ENCODE results near the gene AUTS2. TPM values are rescaled to one million over a fixed set of nuclear protein-coding genes. Genes with fewer than 3 reads are reported as not detected.

AUTS2 gene
- total and polyA plus RNA-seq, 4 donors: 4.9 to 24.4 (median 7.0) TPM

DNA sequence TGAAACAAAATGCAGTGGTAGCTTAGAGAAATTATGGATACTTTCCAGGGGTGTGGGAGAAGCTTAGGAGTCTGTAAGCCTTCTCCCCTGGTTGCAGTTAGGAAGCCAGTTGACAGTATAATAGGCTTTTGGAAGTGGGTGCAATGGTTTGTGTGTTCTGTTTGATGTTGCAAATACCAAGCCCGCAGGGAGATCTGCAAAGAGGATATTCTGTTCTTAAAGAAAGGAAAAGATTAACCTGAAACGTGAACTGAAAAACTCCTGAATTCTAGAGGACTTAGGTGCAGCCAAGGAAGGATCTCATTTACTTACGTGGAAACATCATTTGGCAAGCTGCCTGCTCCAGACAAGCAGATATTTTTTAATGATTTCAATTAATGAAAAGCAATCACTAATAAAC lies 496.6 kb downstream of the AUTS2 start:
- Histone ChIP-seq H3K9me3 (ENCODE audit: control insufficient read depth in 4 of 4, low read length in 3 of 4) (no peaks in the 10 kb centered on the region), H3K4me1 (ENCODE audit: control insufficient read depth in 4 of 4, insufficient read depth in 4 of 4, low read length in 3 of 4) (no peaks in the 10 kb centered on the region), H3K27me3 (ENCODE audit: control insufficient read depth in 4 of 4, insufficient read depth in 4 of 4, low read length in 3 of 4) (no peaks in the 10 kb centered on the region), H3K27ac (ENCODE audit: low read depth in 1 of 2, low read length in 2 of 2) (no peak overlapping the region), H3K9ac (ENCODE audit: low read depth in 1 of 2, low read length in 2 of 2) (no peak overlapping the region), H3K4me3 (ENCODE audit: low read depth in 1 of 3, low read length in 3 of 3) (no peak overlapping the region), H3K36me3 (ENCODE audit: control insufficient read depth in 4 of 4, insufficient read depth in 3 of 4, low read depth in 1 of 4, low read length in 3 of 4) (no peaks in the 10 kb centered on the region)
- TF ChIP-seq YY1 (IDR thresholded peaks at IDR 0.05): no peak
- TF ChIP-seq HNF4G (IDR thresholded peaks at IDR 0.05): no peak
- TF ChIP-seq SP1 (IDR thresholded peaks at IDR 0.05): no peak
- no peak for TF ChIP-seq NR2F2 (IDR thresholded peaks at IDR 0.05)
- TF ChIP-seq GABPA (IDR thresholded peaks at IDR 0.05 in 1 of 2, conservative IDR thresholded peaks at IDR 0.05 in 1 of 2): no peak
- TF ChIP-seq RAD21 (IDR thresholded peaks at IDR 0.05): no peak
- TF ChIP-seq JUND (IDR thresholded peaks at IDR 0.05): no peak
- TF ChIP-seq, protein P1, sequence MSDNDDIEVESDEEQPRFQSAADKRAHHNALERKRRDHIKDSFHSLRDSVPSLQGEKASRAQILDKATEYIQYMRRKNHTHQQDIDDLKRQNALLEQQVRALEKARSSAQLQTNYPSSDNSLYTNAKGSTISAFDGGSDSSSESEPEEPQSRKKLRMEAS (IDR thresholded peaks at IDR 0.05): no peak
- TF ChIP-seq, protein P2, sequence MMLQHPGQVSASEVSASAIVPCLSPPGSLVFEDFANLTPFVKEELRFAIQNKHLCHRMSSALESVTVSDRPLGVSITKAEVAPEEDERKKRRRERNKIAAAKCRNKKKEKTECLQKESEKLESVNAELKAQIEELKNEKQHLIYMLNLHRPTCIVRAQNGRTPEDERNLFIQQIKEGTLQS (IDR thresholded peaks at IDR 0.05): no peak
- TF ChIP-seq EGR1 (IDR thresholded peaks at IDR 0.05; ENCODE audit: low read depth in 2 of 2): no peak
- no peak for TF ChIP-seq FOXA2 (IDR thresholded peaks at IDR 0.05)
- TF ChIP-seq, protein P3, sequence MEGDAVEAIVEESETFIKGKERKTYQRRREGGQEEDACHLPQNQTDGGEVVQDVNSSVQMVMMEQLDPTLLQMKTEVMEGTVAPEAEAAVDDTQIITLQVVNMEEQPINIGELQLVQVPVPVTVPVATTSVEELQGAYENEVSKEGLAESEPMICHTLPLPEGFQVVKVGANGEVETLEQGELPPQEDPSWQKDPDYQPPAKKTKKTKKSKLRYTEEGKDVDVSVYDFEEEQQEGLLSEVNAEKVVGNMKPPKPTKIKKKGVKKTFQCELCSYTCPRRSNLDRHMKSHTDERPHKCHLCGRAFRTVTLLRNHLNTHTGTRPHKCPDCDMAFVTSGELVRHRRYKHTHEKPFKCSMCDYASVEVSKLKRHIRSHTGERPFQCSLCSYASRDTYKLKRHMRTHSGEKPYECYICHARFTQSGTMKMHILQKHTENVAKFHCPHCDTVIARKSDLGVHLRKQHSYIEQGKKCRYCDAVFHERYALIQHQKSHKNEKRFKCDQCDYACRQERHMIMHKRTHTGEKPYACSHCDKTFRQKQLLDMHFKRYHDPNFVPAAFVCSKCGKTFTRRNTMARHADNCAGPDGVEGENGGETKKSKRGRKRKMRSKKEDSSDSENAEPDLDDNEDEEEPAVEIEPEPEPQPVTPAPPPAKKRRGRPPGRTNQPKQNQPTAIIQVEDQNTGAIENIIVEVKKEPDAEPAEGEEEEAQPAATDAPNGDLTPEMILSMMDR (IDR thresholded peaks at IDR 0.05; ENCODE audit: low read depth, low read length, missing input control): no peak
- TF ChIP-seq RXRA (IDR thresholded peaks at IDR 0.05): no peak
- TF ChIP-seq TAF1 (conservative IDR thresholded peaks at IDR 0.05): no peak
- no peak for TF ChIP-seq FOXA1 (IDR thresholded peaks at IDR 0.05)
- TF ChIP-seq, protein P4, sequence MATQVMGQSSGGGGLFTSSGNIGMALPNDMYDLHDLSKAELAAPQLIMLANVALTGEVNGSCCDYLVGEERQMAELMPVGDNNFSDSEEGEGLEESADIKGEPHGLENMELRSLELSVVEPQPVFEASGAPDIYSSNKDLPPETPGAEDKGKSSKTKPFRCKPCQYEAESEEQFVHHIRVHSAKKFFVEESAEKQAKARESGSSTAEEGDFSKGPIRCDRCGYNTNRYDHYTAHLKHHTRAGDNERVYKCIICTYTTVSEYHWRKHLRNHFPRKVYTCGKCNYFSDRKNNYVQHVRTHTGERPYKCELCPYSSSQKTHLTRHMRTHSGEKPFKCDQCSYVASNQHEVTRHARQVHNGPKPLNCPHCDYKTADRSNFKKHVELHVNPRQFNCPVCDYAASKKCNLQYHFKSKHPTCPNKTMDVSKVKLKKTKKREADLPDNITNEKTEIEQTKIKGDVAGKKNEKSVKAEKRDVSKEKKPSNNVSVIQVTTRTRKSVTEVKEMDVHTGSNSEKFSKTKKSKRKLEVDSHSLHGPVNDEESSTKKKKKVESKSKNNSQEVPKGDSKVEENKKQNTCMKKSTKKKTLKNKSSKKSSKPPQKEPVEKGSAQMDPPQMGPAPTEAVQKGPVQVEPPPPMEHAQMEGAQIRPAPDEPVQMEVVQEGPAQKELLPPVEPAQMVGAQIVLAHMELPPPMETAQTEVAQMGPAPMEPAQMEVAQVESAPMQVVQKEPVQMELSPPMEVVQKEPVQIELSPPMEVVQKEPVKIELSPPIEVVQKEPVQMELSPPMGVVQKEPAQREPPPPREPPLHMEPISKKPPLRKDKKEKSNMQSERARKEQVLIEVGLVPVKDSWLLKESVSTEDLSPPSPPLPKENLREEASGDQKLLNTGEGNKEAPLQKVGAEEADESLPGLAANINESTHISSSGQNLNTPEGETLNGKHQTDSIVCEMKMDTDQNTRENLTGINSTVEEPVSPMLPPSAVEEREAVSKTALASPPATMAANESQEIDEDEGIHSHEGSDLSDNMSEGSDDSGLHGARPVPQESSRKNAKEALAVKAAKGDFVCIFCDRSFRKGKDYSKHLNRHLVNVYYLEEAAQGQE (IDR thresholded peaks at IDR 0.05): no peak
- 71% methylated on average over 3 of the region's 3 CpGs for WGBS
- no peak for DNase-seq (ENCODE audit: low spot score)

DNA sequence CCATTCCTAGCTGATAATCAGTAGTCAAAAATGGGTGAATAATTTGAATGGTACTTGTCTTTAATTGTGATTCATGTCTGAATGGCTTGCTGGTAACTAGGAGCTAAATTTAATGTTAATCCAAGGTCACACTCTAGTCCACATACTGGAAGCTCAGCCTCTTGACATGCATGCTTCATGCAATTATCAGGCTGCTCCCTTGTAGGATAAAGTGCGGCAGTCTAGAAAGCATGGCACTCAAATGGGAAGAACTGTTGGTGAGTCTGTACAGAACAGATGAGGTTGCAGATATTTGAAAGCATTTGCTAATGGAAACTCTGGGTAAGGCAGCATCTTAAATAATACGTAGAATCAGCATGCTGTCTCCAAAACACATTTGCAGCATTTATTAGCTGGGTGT lies 499.4 kb downstream of the AUTS2 start:
- H3K9me3 ChIP-seq (ENCODE audit: control insufficient read depth in 4 of 4, low read length in 3 of 4): no peaks in the 10 kb centered on the region
- H3K4me3 ChIP-seq (ENCODE audit: low read depth in 1 of 3, low read length in 3 of 3): no peak overlapping the region
- H3K27ac ChIP-seq (ENCODE audit: low read depth in 1 of 2, low read length in 2 of 2): no peak overlapping the region
- H3K36me3 ChIP-seq (ENCODE audit: control insufficient read depth in 4 of 4, insufficient read depth in 3 of 4, low read depth in 1 of 4, low read length in 3 of 4): no peaks in the 10 kb centered on the region
- no peak for DNase-seq (ENCODE audit: low spot score)
- WGBS: 80% methylated on average over 2 of the region's 2 CpGs
- TF ChIP-seq, protein P5, sequence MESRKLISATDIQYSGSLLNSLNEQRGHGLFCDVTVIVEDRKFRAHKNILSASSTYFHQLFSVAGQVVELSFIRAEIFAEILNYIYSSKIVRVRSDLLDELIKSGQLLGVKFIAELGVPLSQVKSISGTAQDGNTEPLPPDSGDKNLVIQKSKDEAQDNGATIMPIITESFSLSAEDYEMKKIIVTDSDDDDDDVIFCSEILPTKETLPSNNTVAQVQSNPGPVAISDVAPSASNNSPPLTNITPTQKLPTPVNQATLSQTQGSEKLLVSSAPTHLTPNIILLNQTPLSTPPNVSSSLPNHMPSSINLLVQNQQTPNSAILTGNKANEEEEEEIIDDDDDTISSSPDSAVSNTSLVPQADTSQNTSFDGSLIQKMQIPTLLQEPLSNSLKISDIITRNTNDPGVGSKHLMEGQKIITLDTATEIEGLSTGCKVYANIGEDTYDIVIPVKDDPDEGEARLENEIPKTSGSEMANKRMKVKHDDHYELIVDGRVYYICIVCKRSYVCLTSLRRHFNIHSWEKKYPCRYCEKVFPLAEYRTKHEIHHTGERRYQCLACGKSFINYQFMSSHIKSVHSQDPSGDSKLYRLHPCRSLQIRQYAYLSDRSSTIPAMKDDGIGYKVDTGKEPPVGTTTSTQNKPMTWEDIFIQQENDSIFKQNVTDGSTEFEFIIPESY (IDR thresholded peaks at IDR 0.05): no peak
- no peak for TF ChIP-seq EGR1 (IDR thresholded peaks at IDR 0.05; ENCODE audit: low read depth in 2 of 2)
- TF ChIP-seq YY1 (IDR thresholded peaks at IDR 0.05): no peak
- no peak for TF ChIP-seq RXRA (IDR thresholded peaks at IDR 0.05)
- TF ChIP-seq, protein P4 (IDR thresholded peaks at IDR 0.05): no peak
- TF ChIP-seq RAD21 (IDR thresholded peaks at IDR 0.05): no peak
- TF ChIP-seq JUND (IDR thresholded peaks at IDR 0.05): no peak
- TF ChIP-seq NR2F2 (IDR thresholded peaks at IDR 0.05): no peak
- no peak for TF ChIP-seq GABPA (IDR thresholded peaks at IDR 0.05 in 1 of 2, conservative IDR thresholded peaks at IDR 0.05 in 1 of 2)
- no peak overlapping the region for H3K9ac ChIP-seq (ENCODE audit: low read depth in 1 of 2, low read length in 2 of 2)
- H3K27me3 ChIP-seq (ENCODE audit: control insufficient read depth in 4 of 4, insufficient read depth in 4 of 4, low read length in 3 of 4): no peaks in the 10 kb centered on the region
- no peaks in the 10 kb centered on the region for H3K4me1 ChIP-seq (ENCODE audit: control insufficient read depth in 4 of 4, insufficient read depth in 4 of 4, low read length in 3 of 4)
